H1 (cell line): ENCODE measurements around the gene NKG7. TPM values are rescaled to one million over a fixed set of nuclear protein-coding genes. Genes with fewer than 3 reads are reported as not detected.

Experiments
- HDAC2 ChIP-seq, 2 experiments: fragments of 300-600 bp in 1 of 2; sonication (generic) in 1 of 2; IDR thresholded peaks; 2 replicates each; pipeline ENCODE4 v1.6.1; 2011 to 2012; ENCODE audit warnings: low read depth in 2 of 2, low read length in 2 of 2, mild to moderate bottlenecking in 2 of 2, moderate library complexity in 2 of 2, borderline replicate concordance in 1 of 2, inconsistent platforms in 1 of 2
- SAP30 ChIP-seq: fragments of 300-600 bp; sonication (generic); IDR thresholded peaks from 2 replicates; pipeline ENCODE4 v1.7.1; 2012; ENCODE audit warnings: low read length, moderate library complexity, mild to moderate bottlenecking, inconsistent platforms; ENCODE audit not compliant: insufficient read depth, insufficient replicate concordance
- polyA plus RNA-seq, 7 experiments: library from polyadenylated mRNA; depleted of rRNA in 3 of 7; stranded (reverse) in 5 of 7; unstranded in 2 of 7; fragments of >200 nt in 5 of 7; fragments of 200-250 nt in 2 of 7; gene quantifications; 1 replicate in 5 of 7; 2 replicates in 1 of 7; 4 replicates in 1 of 7; pipeline versions ENCODE4 v1.2.1 to v1.2.3, GENCODE V29; 2011 to 2013; ENCODE audit warnings: missing spikeins in 2 of 7, mixed read lengths in 2 of 7
- total RNA-seq: library from RNA; stranded (reverse); fragmentation: NEBNext Ultra II Directional; extraction: Animal tissue kit (Norgen Biotek cat#: 25700); gene quantifications from 2 replicates; pipeline ENCODE4 v1.2.1, GENCODE V29; 2021

The NKG7 gene
- total and polyA plus RNA-seq, 2 of the 8 experiments (the other 6 are each of a cell fraction or from before 2014, with no cell fraction given) = not detected

DNA sequence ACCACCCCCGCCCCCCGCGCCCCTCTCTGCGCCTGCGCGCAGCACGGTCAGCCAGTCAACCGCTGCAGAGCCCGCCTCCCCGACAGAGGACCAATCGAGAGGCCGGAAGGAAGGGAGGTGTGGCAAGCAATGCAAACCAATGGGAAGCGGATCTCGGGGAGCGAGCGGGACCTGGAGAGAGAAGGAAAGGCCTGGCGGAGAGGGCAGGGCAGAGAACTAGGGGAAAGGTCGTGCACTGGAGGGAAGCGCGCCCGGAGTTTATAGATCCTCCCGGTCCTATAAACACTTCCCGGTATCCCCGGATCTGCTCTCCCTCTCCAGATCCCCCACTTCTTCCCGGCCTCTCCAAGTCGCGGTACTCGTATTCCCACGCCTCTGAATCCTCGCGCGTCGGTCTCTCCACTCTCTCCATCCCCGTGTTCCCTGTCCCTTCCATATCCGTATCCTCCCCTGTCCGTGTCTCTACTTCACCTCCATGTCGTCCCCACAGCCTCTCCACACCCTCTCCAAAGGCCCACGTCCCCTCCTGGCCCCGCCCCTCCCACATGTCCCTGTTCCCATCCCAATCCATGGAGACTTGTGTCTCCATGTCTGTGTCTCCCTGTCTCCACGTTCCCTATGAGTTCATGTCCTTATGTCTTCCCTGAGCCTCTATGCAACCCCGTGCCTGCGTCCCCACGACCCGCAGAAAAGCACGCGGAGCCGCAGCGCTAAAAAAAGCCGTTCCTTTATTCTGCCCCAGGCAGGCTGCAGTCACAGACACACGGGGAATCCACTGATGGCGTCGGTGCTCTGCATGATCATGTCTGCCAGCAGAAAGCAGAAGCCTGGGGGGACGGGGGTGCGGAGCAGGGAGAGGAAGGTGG, 5.8 kb downstream of the NKG7 start (continued):
- TF ChIP-seq HDAC2 (IDR thresholded peaks at IDR 0.05; ENCODE audit: borderline replicate concordance in 1 of 2, low read depth in 2 of 2, low read length in 2 of 2) (no peak; a peak in 1 of 4 replicates), SAP30 (peak; percentile 45)
